ENCODE data around the gene MYO1D.
A peak's percentile ranks its signal among the peaks of the same experiment; 100 is the strongest.

Gene MYO1D

GRCh38 chr17:32861981-32862380 lies 14.9 kb downstream of the MYO1D start:
- Histone ChIP-seq H3K4me2 (no peak overlapping the region), H3K27me3 (ENCODE audit: insufficient read depth, low read depth) (no peaks in the 10 kb centered on the region), H4K20me1 (ENCODE audit: insufficient read depth) (no peaks in the 10 kb centered on the region), H2AFZ (ENCODE audit: low read depth) (no peak overlapping the region), H3K9ac (no peak overlapping the region), H3K27ac (no peak overlapping the region), H3K36me3 (ENCODE audit: insufficient read depth) (no peaks in the 10 kb centered on the region), H3K79me2 (ENCODE audit: insufficient read depth, low read depth) (no peaks in the 10 kb centered on the region), H3K4me3 (IDR thresholded peaks at IDR 0.05; ENCODE audit: insufficient read depth, low read depth, low read length) (no peak overlapping the region), H3K4me1 (ENCODE audit: low read depth, poor library complexity, severe bottlenecking) (no peaks in the 10 kb centered on the region)
- TF ChIP-seq CTCF (conservative IDR thresholded peaks at IDR 0.05; ENCODE audit: low read depth, low read length), result no peak

GRCh38 chr17:32859857-32860525 lies 16.9 kb downstream of the MYO1D start:
- H2AFZ ChIP-seq (ENCODE audit: low read depth), result no peak overlapping the region
- H3K27me3 ChIP-seq (ENCODE audit: insufficient read depth, low read depth), result no peaks in the 10 kb centered on the region
- no peak for TF ChIP-seq CTCF (conservative IDR thresholded peaks at IDR 0.05; ENCODE audit: low read depth, low read length)
- no peaks in the 10 kb centered on the region for H4K20me1 ChIP-seq (ENCODE audit: insufficient read depth)
- no peaks in the 10 kb centered on the region for H3K36me3 ChIP-seq (ENCODE audit: insufficient read depth)
- H3K9ac ChIP-seq, result no peak overlapping the region
- H3K4me1 ChIP-seq (ENCODE audit: low read depth, poor library complexity, severe bottlenecking), result no peaks in the 10 kb centered on the region
- H3K4me3 ChIP-seq (IDR thresholded peaks at IDR 0.05; ENCODE audit: insufficient read depth, low read depth, low read length), result no peak overlapping the region
- H3K79me2 ChIP-seq (ENCODE audit: insufficient read depth, low read depth), result no peaks in the 10 kb centered on the region
- H3K4me2 ChIP-seq, result no peak overlapping the region
- H3K27ac ChIP-seq, result no peak overlapping the region

- Histone ChIP-seq H3K4me3 (IDR thresholded peaks at IDR 0.05; ENCODE audit: insufficient read depth, low read depth, low read length) (no peak overlapping the region), H3K4me1 (ENCODE audit: low read depth, poor library complexity, severe bottlenecking) (no peaks in the 10 kb centered on the region), H3K79me2 (ENCODE audit: insufficient read depth, low read depth) (no peaks in the 10 kb centered on the region; the same call in 1 of the 2 replicates), H3K36me3 (ENCODE audit: insufficient read depth) (no peaks in the 10 kb centered on the region), H4K20me1 (ENCODE audit: insufficient read depth) (no peaks in the 10 kb centered on the region), H3K4me2 (no peak overlapping the region), H3K27me3 (ENCODE audit: insufficient read depth, low read depth) (no peaks in the 10 kb centered on the region), H3K27ac (no peak overlapping the region), H2AFZ (ENCODE audit: low read depth) (no peak overlapping the region), H3K9ac (no peak overlapping the region)
- no peak for TF ChIP-seq CTCF (conservative IDR thresholded peaks at IDR 0.05; ENCODE audit: low read depth, low read length)
These were observed 21.3 kb downstream of the MYO1D start for GRCh38 chr17:32855620-32856019.

DNA sequence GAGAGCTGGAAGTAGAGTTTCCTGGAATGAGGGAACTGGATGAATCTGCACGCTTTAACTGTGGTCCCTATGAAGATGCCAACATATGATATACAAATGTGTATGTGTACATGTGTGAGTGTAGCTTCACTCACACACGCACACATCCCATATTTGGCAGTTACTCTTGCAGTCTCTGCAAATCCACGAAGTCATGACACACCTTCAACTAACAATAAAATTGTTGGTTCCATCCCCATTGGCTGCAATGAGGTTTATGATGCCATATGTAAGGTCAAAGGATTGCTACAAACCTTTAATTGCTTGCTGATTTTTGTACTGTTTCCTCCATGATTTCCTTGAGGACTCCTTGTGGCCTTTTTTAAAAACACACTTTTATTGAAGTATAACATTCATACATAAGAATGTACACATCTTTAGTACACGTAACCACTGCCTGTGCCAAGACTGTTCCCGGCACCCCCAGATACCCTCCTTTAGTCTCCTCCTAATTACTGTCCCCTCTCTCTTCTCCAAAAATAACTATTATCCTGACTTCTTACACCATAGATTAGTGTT lies 22.0 kb downstream of the MYO1D start:
- TF ChIP-seq CTCF (conservative IDR thresholded peaks at IDR 0.05; ENCODE audit: low read depth, low read length), result peak; percentile 36; the same call in 1 of the 2 replicates
- Histone ChIP-seq H3K4me1 (ENCODE audit: low read depth, poor library complexity, severe bottlenecking) (no peaks in the 10 kb centered on the region), H3K4me2 (no peak overlapping the region), H3K27ac (no peak overlapping the region), H3K27me3 (ENCODE audit: insufficient read depth, low read depth) (no peaks in the 10 kb centered on the region), H3K36me3 (ENCODE audit: insufficient read depth) (no peaks in the 10 kb centered on the region), H2AFZ (ENCODE audit: low read depth) (no peak overlapping the region), H3K9ac (no peak overlapping the region), H3K79me2 (ENCODE audit: insufficient read depth, low read depth) (no peaks in the 10 kb centered on the region; the same call in 1 of the 2 replicates), H4K20me1 (ENCODE audit: insufficient read depth) (no peaks in the 10 kb centered on the region), H3K4me3 (IDR thresholded peaks at IDR 0.05; ENCODE audit: insufficient read depth, low read depth, low read length) (no peak overlapping the region)
